NCI-H82 (cell line): ENCODE data around the gene CCDC6.
A peak's percentile ranks its signal among the peaks of the same experiment; 100 is the strongest.
"Not testable (repeated sequence)": the region's sequence is repeated elsewhere in the genome, so short reads cannot be mapped to it uniquely, and the experiment has no call there.

Experiments
- DNase-seq: peaks from one replicate; lab custom pipeline; 2025; lab: John Stamatoyannopoulos, UW

CCDC6 gene

DNA sequence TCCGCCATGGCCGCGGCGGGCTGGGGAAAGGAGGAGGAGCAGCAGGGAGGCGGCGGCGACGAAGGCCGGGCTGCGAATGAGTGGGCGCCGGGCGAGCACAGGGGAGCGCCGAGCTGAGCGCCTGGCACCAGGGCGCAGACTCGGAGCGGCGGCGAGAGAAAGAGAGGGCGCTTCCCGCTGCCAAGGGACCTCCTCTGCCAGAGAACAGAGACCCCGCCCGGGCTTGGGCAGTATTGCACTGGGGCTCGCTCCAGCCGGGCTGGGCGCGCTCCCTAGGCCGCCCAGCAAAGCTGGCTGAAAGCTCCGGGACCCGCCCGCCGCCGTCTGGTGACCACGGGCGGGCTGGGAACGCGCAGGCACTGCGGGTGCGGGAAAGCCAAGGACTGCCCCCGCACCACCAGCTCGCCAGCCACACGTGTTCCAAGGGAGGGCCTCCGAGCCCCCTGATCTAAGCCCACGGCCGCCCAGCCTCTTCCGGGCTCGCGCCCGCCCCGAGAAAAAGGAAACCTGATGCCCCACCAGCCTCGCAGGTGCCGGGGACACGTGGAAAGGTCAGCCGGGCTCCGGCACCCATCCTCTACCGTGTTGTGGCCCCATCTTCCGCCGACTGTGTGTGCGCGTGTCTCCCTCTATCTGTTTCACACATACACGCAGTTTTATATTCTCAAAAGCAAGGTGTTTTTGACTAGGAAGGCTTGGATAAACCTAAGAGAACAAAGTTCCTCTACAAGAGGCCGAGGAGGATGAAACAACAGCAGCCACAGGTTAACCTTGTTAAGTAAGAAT is at the start of gene CCDC6:
Gene CCDC6, minus strand, starts transcription at position 140 of the 786 bp plus-strand sequence. Its CDS starts 132 bp downstream, at position 8.
- peak; percentile 94 for DNase-seq

DNA sequence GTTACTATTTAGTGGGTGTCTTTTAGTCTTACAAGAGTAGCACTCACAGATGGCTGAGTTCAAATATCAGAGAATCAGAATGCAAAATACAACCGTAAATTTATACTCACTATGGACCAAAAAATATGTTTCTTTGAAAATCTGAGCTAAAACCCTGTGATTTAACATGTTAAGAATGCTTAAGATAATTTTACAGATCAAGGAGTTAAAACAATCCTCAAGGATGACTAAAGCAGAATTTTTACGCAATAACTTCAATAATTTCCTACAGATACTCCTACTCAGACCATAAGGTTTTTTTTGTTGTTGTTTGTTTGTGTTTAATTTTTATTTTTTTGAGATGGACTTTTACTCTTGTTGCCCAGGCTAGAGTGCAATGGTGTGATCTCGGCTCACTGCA is 47.9 kb upstream of the CCDC6 start:
- DNase-seq: no peak

DNA sequence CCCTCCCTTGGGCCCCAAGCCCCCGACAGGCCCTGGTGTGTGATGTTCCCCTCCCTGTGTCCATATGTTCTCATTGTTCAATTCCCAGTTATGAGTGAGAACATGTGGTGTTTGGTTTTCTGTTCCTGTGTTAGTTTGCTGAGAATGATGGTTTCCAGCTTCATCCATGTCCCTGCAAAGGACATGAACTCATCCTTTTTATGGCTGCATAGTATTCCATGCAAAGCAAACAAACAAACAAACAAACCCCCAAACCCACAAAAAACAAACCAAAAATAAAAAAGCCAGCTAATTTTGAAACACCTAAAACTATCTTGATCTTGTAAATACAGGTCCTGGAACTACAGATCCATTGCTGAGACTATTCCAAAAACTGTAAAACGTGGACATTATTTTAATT is 47.4 kb upstream of the CCDC6 start:
- not testable (repeated sequence) for DNase-seq

DNA sequence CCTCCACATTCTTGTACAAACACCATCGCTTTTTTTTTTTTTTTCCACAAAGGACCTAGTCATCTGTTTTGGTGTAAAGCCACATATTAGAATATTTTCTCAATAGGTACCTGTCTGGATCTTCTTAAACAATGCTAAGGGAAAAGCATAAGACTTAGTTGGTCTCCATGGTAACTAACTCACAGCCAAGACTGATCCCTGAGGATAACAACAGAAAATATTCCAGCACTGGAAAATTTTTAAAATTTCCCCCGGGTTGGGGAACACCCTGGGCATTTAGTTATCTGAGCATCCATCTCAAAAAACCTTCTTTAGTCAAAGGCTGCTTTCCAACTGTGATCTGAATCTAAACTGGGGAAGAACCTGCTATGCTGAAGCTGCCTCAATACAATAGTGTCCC is 43.7 kb upstream of the CCDC6 start:
- no peak for DNase-seq

DNA sequence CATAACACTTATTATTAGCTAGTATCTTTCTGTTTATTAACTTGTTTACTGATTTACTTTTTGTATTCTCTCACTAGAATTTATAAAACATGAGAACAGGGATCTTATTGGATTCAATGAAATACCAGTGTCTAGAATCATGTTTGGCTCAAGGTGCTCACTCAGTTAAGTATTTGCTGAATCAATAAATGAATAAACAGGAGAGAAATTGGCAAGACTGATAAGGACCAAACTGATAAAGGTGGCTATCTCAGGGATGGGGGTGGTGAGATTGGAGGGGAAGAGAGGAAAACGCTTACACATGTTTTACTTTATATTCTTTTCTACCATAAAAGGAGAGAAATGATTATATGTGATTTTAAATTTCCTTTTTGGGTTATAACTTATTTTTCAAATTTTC is 43.3 kb upstream of the CCDC6 start:
- DNase-seq: no peak

DNA sequence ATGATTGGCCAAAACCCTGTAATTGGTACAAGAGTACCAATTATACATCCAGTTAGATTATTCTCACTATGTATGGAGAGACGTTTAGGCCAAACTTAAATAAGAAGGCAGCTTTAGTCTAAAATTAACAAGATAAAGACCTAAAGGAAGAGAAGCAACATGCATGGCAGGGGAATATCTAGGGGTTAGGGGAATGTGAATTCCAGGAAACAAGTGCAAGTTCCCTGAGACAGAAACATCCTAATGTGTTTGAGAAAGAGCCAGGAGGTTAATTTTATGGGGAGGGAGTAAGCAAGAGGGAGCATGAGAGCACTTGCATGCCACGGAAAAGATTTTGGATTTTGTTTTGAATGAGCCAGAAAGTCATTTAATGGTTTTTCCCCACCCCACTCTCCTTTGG is 39.6 kb upstream of the CCDC6 start:
- no peak for DNase-seq

DNA sequence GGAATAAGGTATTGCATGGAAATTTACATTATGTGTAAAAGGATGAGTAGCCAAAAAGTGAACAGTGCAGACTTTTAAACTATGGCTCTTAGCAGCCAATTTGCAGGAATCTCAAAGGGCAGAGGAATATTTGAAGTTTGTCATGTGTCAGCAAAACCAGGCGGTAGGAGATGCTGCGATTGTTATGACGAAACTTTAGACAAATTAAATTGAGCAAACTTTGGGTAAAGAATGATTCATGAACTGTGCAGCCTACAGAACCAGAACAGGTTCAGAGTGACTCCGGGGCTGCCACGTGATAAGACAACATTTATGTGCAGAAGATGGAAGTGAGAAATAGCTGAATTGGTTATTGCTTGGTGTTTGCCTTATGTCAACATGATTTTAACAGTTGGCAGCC is 39.2 kb upstream of the CCDC6 start:
- no peak for DNase-seq

DNA sequence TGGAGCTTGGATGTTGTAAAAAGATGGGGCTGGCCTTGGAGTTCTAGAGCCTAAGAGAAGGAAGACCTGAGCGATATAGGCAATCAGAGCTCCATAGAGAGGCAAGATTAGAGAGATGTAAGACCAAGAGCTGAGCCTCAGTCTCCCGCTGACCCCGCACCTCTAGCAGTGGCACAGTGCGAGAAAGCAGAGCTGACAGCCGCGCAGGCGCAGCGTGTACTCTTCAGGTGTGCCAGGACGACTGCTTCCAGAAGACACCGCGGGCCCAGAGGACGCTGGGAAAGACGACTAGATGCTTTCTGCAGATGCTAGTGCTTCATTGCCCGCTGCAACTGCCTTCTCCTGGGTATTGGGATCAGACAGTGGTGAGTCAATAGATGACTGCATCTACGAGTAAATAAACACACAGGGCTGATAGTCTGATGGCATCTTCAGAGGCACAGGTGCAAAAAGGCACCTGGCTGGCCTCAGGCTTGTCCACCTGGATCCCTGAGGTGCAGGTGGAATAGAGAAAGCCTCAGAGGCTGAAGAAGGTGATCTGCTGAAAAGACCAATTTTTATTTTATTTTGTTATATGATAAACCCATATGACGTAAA is 38.1 kb upstream of the CCDC6 start:
- DNase-seq: no peak

DNA sequence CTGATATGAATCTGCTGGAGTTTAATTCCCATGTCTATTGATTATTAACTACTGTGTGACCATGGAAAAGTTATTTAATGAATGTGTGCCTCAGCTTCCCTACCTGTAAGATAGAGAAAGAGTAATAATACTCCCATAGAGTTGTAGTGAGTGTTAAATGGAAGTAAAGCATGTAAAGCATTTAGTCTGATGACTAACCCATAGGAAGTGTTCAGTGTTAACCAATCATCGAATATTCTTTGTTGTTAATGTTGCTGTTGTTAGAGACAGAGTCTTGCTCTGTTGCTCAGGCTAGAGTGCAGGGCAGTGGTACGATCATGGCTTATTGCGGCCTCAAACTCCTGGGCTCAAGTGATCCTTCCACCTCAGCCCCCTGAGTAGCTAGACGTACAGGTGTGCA is 36.2 kb upstream of the CCDC6 start:
- DNase-seq: no peak

DNA sequence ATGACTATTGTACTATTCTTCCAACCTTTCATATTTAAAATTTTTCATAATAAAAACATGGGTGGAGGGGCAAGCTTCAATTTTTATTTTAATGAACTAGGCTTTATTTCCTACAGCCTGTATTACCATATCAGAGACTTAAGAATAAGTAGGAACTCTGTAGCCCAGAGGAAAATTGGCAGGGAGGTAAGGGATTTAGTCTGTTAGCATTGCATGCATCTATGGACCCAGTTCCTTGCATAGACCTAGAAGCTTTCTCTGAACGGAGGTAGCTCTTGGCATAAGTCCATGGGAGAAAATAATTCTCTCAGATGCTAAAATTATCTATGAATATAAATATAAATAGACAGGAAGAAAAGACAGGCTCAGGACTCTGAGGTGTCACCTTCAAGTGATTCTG is 31.4 kb upstream of the CCDC6 start:
- DNase-seq: no peak

DNA sequence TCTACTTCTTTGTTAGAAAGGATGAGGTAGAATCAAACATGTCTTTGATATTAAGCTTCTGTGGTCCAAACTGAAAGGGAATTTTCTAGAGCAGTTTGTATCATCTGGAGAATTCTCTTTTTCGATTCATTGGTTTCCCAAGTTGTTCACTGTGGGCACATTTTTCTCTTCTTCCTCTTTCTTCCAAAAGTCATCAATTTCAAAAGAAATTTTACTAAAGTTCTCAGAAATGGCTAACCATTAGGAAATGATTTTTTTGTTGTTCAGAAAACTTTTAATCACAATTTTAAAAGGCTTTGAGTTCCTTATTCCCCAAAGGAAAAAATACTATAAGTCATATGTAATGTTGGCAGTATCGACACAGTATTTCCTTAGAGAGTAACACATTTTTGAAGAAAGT is 28.3 kb upstream of the CCDC6 start:
- no peak for DNase-seq

DNA sequence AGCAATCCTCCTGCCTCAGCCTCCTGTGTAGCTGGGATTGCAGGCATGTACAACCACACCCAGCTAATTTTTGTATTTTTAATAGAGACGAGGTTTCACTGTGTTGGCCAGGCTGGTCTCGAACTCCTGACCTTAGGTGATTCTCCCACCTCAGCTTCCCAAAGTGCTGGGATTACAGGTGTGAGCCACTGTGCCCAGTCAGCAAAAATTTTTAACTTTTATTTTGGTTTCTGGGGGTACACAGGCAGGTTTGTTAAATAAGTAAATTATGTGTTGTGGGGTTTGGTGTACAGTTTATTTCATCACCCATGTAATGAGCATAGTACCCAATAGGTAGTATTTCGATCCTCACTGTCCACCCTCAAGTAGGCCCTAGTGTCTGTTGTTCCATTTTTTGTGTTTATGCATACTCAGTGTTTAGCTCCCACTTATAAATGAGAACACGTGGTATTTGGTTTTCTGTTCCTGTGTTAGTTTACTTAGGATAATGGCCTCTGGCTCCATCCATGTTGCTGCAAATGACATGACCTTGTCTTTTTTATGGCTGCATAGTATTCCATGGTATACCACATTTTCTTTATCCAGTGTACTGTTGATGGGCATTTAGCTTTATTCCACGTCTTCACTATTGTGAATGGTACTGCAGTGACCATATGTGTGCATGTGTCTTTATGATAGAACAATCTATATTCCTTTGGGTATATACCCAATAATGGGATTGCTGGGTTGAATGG is 24.6 kb upstream of the CCDC6 start:
- not testable (repeated sequence) for DNase-seq

DNA sequence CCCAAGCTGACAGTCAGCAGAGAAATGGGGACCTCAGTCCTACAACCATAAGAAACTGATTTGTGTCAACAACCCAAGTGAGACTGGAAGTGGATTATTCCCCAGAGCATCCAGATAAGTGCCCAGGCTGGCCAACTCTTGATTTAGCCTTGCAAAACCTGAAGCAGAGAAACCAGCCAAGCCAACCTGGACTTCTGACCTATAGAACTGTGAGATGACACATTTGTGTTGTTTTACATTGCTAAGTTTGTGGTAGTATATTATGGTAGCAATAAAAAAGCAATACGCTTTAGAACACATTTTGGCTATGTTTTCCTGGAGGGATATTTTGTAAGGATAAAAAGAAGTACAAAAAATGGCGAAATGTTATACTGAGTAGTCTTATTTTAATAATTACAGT is 19.7 kb upstream of the CCDC6 start:
- DNase-seq: no peak

DNA sequence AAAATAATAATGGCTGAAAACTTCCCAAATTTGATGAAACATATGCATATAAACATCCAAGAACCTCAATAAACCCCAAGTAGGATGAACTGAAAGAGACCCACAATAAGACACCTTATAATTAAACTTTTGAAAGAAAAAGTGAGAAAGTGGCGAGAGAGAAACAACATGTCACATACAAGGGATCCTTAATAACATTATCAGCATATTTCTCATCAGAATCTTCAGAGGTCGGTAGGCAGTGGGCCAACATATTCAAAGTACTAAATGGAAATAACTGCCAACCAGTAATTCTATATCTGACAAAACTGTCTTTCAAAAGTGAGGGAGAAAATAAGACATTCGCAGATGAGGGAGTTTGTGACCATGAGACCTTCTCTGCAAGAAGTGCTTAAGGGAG is 16.6 kb upstream of the CCDC6 start:
- DNase-seq: no peak

DNA sequence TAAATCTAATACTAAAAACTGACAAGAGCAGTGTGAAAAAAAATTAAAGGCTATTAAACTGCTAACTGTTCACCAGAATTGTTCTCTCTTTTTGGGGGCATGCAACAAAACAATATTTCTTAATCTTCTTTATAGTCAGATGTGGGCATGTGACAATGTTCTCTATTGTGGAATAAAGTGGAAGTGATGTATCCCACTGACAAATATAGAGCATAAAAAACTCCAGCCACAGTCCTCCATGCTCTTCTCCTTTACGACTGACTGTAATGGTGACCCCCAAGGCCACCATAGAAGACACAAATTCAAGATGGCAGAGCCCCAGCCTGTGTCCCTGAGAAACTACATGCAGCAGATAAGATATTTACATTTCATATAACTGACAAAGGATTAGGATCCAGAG is 11.6 kb upstream of the CCDC6 start:
- DNase-seq: no peak

DNA sequence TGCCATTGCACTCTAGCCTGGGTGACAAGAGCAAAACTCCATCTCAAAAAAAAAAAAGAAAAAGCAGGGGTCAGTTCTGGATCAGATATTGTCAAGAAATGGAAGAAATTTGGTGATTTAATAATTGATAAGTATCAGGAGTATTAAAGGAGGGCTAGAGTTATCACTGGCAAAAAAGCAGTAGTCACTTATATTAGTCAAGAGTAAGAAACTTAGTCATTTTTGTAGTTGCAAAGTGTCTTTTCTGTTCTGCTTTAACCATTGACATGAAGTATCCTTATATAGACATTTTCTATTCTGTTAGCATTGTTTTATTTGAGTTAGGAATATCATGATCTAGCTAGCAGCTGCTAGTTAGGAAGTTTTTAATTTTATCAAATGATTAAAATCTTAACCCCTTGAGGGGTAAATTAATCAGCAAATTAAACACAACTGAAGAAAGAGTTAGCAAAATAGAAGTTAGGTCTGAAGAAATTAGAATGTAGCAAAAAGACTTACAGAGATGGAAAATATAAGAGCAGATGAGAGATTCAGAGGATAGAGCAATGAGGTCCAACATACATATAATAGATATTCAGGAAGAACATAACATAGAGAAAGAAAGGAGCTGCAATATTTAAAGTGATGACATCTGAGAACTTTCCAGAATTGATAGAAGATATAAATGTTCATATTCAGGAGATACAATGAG is 7.3 kb upstream of the CCDC6 start:
- no peak for DNase-seq

DNA sequence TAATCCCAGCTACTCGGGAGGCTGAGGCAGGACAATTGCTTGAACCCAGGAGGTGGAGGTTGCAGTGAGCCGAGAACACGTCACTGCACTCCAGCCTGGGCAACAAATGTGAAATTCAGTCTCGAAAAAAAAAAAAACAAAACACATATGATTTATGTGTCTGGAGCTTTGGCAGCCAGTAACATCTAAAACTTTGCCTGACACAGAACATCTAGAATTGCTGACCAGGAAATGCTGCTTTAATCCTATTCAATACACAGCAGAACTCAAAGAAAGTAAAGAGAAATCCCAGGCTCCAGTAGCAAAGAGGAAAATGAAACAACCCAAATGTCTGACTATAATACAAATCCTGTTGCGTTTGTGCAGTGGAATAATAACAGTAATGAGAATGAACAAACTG is 4.5 kb upstream of the CCDC6 start:
- no peak for DNase-seq

DNA sequence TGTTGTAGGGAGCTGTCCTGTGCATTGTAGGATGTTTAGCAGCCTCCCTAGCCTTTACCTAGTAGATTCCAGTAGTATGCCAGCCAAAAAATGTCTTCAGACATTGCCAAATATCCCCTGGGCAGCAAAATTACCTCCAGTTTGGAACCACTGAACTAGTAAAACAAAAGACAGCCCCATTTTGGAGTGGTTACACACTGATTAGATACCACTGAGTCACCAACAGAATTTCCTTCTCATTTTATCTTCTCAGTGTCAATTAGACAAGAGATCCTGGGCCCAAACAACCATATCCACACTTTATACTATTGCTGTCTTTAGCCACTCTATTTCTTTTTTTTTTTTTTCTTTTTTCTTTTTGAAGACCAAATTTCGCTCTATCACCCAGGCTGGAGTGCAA is 3.5 kb upstream of the CCDC6 start:
- no peak for DNase-seq

DNA sequence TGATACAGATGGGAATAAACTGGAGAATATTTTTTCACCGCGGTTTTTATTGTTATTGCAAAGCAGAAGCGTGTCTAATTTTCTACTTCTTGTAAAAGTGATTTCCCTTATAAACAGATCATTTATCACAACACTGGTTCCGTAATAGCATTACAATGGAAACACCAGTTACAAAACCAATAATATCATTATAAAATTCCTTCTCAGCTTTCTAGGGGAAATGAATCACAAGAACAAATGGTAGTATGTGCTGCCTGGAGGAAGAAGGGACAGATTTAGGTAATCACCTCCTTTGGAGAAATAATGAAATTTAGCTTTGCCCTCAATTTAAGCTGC is 2.4 kb upstream of the CCDC6 start:
- no peak for DNase-seq

DNA sequence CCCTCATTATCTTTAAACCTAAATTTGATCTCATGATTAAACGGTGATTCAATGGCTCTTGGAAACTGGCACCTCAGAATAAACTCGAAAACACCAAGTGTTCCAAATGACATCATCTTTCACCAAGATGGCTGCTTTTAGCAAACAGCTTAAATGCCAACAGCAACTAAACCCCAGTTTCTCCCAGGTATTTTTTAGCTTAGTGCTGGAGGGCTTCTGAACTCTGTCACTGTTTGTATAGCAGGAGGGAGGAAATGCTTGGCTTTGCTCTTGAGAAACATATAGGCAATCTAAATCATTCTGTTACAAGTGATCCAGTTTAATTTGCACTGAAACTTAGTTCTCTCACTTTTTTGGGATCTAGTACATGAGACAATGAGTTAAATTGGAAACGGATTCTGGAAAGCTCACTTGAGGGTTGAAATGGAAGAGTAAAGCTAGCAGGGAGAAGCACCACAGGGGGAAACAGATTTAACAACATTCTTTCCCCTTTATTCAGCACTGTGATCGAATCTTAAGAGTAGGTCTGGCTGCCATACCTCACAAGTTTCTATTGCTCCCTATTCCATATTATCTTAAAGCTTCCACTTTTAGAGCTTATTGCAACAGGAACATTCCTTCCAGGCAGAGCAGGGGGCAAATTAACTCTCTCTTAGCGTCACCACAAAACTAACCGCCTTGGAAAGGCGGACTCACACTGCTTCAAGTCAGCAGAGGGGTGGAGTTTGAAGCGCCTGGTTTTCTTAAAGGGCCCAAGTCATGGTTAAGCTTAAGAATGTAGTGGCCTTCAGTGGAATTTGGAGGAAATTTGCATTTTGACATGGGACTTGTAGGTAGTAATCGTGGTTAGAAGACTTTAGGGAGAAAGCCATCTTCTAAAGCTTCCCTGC is 1.8 kb upstream of the CCDC6 start:
- DNase-seq: peak; percentile 77

DNA sequence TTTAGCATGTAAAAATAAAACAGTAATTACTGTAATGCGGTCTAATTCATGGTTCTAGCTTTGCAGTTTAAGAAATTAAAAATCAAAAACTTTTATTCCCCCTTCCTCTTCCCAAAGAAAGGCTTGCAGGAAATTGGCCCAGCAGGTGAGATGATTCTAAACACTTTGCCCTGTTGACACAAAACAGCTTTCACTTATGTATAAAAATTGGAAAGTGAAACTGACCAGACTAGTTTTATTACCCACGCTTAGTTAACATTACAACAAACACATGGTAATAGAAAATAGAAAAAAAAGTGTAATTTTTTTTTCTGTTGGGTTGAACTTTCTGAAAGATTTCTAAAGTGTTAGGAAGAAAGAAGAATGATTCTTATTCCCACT is 1.2 kb upstream of the CCDC6 start:
- DNase-seq: peak; percentile 14
